HG03196 (cell line): ENCODE measurements around the gene TMEM270.

Experiments
- ATAC-seq: cut with Tn5 transposase; IDR thresholded peaks from one replicate; pipeline ENCODE4 v1.9.1; 2021; ENCODE audit not compliant: unreplicated experiment

The TMEM270 gene

GRCh38 chr7:73885433-73885974 is 24.5 kb downstream of the TMEM270 start:
- ATAC-seq: no peak

GRCh38 chr7:73885975-73886798 is 25.2 kb downstream of the TMEM270 start:
- ATAC-seq: no peak

GRCh38 chr7:73887762-73888161 is 26.8 kb downstream of the TMEM270 start:
- ATAC-seq: no peak

GRCh38 chr7:73888959-73889358 is 28.0 kb downstream of the TMEM270 start:
- no peak for ATAC-seq

- no peak for ATAC-seq
These were observed 29.7 kb downstream of the TMEM270 start for GRCh38 chr7:73890555-73891147.

- no peak for ATAC-seq
These were observed 30.4 kb downstream of the TMEM270 start for GRCh38 chr7:73891178-73891885.

GRCh38 chr7:73892003-73892999 is 31.3 kb downstream of the TMEM270 start:
- ATAC-seq: no peak

- no peak for ATAC-seq
These were observed 32.6 kb downstream of the TMEM270 start for GRCh38 chr7:73893342-73894101.

- ATAC-seq: no peak
These were observed 33.2 kb downstream of the TMEM270 start for GRCh38 chr7:73894166-73894565.

GRCh38 chr7:73894733-73895551 is 34.0 kb downstream of the TMEM270 start:
- ATAC-seq: no peak

GRCh38 chr7:73895626-73896025 is 34.7 kb downstream of the TMEM270 start:
- no peak for ATAC-seq

- ATAC-seq: no peak
These were observed 35.5 kb downstream of the TMEM270 start for GRCh38 chr7:73896454-73896853.

- ATAC-seq: no peak
These were observed 38.8 kb downstream of the TMEM270 start for GRCh38 chr7:73899731-73900142.

GRCh38 chr7:73900286-73900685 is 39.3 kb downstream of the TMEM270 start:
- no peak for ATAC-seq

- ATAC-seq: no peak
These were observed 40.4 kb downstream of the TMEM270 start for GRCh38 chr7:73901231-73901822.

GRCh38 chr7:73901823-73902597 is 41.1 kb downstream of the TMEM270 start:
- ATAC-seq: no peak

GRCh38 chr7:73903321-73904218 is 42.6 kb downstream of the TMEM270 start:
- no peak for ATAC-seq
